Measurements from ENCODE around the gene KCNT1. TPM values are rescaled to one million over a fixed set of nuclear protein-coding genes. Genes with fewer than 3 reads are reported as not detected.

The KCNT1 gene
- total and polyA plus RNA-seq, 10 of the 15 experiments (the other 5 are each of a cell fraction or from before 2014, with no cell fraction given) = not detected

GRCh38 chr9:135827301-135827700 lies 125.3 kb downstream of the KCNT1 start:
- WGBS (ENCODE audit: insufficient coverage, insufficient replicate concordance, low lambda C conversion rate, missing lambda C conversion rate) = 94% methylated on average over 12 of the region's 12 CpGs
- no peaks in the 10 kb centered on the region for H3K79me2 ChIP-seq (ENCODE audit: control insufficient read depth, insufficient read depth, low read length)
- ATAC-seq = no peak

More at GRCh38 chr9:135827301-135827700, 125.3 kb downstream of the KCNT1 start:
- H3K36me3 ChIP-seq (ENCODE audit: control insufficient read depth in 2 of 2, insufficient read depth in 2 of 2, low read length in 1 of 2) = peaks cover 12 to 15% of the 10 kb centered on the region in 2 experiments; a peak in 3 of 4 replicates
- H3K4me2 ChIP-seq (ENCODE audit: control insufficient read depth, insufficient read depth) = no peak overlapping the region
- RAD21 ChIA-PET (ENCODE audit: unreplicated experiment) = no interaction called here
- H3K27me3 ChIP-seq (replicated peaks in 1 of 2; ENCODE audit: control insufficient read depth in 2 of 2, insufficient read depth in 2 of 2, low read length in 1 of 2) = no peaks in the 10 kb centered on the region
- TF ChIP-seq, protein P1, sequence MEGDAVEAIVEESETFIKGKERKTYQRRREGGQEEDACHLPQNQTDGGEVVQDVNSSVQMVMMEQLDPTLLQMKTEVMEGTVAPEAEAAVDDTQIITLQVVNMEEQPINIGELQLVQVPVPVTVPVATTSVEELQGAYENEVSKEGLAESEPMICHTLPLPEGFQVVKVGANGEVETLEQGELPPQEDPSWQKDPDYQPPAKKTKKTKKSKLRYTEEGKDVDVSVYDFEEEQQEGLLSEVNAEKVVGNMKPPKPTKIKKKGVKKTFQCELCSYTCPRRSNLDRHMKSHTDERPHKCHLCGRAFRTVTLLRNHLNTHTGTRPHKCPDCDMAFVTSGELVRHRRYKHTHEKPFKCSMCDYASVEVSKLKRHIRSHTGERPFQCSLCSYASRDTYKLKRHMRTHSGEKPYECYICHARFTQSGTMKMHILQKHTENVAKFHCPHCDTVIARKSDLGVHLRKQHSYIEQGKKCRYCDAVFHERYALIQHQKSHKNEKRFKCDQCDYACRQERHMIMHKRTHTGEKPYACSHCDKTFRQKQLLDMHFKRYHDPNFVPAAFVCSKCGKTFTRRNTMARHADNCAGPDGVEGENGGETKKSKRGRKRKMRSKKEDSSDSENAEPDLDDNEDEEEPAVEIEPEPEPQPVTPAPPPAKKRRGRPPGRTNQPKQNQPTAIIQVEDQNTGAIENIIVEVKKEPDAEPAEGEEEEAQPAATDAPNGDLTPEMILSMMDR (IDR thresholded peaks at IDR 0.05 in 2 of 3, conservative IDR thresholded peaks at IDR 0.05 in 1 of 3; ENCODE audit: control insufficient read depth in 2 of 3, extremely low read depth in 1 of 3, insufficient read depth in 1 of 3, low read depth in 3 of 3, low read length in 3 of 3) = no peak
- TF ChIP-seq ASH2L (IDR thresholded peaks at IDR 0.05; ENCODE audit: borderline replicate concordance, low read depth) = no peak
- no peak for TF ChIP-seq BMI1 (IDR thresholded peaks at IDR 0.05; ENCODE audit: borderline replicate concordance)
- H3K9me3 ChIP-seq (replicated peaks; ENCODE audit: control insufficient read depth, insufficient read depth, low read length) = peaks cover 2% of the 10 kb centered on the region; the same call in 1 of the 3 replicates
- H3K9ac ChIP-seq (ENCODE audit: control insufficient read depth, insufficient read depth, low read length) = no peak overlapping the region
- FAIRE-seq = no peak
- POLR2A ChIA-PET = no interaction called here
- CTCF ChIA-PET = interaction anchor here (2.2 kb wide), 1 partner anchor 37 kb away, joined by 5 read pairs; no protein-coding TSS in a partner anchor
- no peaks in the 10 kb centered on the region for H3K4me1 ChIP-seq (ENCODE audit: control insufficient read depth, insufficient read depth, low read length)
- intact Hi-C loops (cut with micrococcal nuclease; ENCODE audit: unreplicated experiment) (no loop called here), in situ Hi-C loops (cut with MboI) (no loop called here)
- no peak overlapping the region for H3K27ac ChIP-seq (ENCODE audit: control insufficient read depth, insufficient read depth)
- BruUV-seq (replicated peaks) = no TSS peak
- H3K4me3 ChIP-seq = no peak overlapping the region
- SMC1A ChIA-PET (ENCODE audit: uncharacterized antibody, unreplicated experiment) = no interaction called here
- H2AFZ ChIP-seq (ENCODE audit: control insufficient read depth, low read depth, low read length) = no peak overlapping the region
- H4K20me1 ChIP-seq (ENCODE audit: control insufficient read depth, insufficient read depth) = no peaks in the 10 kb centered on the region
- DNase-seq (ENCODE audit: low read depth, low spot score) = no peak

Data from GM12878 (cell line).